Aorta (tissue), 5 donors: ENCODE results near the gene SEMA5B. TPM values are rescaled to one million over a fixed set of nuclear protein-coding genes. Genes with fewer than 3 reads are reported as not detected.

Experiments used
- ATAC-seq: fragments of 200-7000 bp; cut with Tn5 transposase; one replicate; pipeline ENCODE4 v1.9.1; 2022; ENCODE audit warnings: moderate library complexity; ENCODE audit not compliant: low FRiP score
- DNase-seq, 2 donors: peaks; one replicate each; pipeline ENCODE4 v3.0.0-alpha.2; 2020
- H3K27ac ChIP-seq, 2 donors: one replicate each; pipeline ENCODE4 v1.5.1; 2013; ENCODE audit warnings: low read length in 2 of 2, mild to moderate bottlenecking in 2 of 2, moderate library complexity in 2 of 2, control low read depth in 1 of 2, inconsistent platforms in 1 of 2, low read depth in 1 of 2
- H3K27me3 ChIP-seq, 2 donors: one replicate each; pipeline ENCODE4 v1.6.1; 2013; ENCODE audit warnings: control low read depth in 1 of 2, low read length in 1 of 2, mild to moderate bottlenecking in 1 of 2, moderate library complexity in 1 of 2; ENCODE audit not compliant: insufficient read depth in 2 of 2, control insufficient read depth in 1 of 2
- H3K36me3 ChIP-seq, 2 donors: one replicate each; pipeline ENCODE4 v1.6.1; 2013; ENCODE audit warnings: control low read depth in 1 of 2, low read length in 1 of 2, mild to moderate bottlenecking in 1 of 2; ENCODE audit not compliant: insufficient read depth in 2 of 2, control insufficient read depth in 1 of 2
- H3K4me1 ChIP-seq, 2 donors: one replicate each; pipeline ENCODE4 v1.6.1; 2013; ENCODE audit warnings: low read length in 2 of 2, control low read depth in 1 of 2, mild to moderate bottlenecking in 1 of 2, moderate library complexity in 1 of 2; ENCODE audit not compliant: insufficient read depth in 2 of 2, control insufficient read depth in 1 of 2
- H3K4me3 ChIP-seq, 2 donors: one replicate each; pipeline ENCODE4 v1.5.1; 2013; ENCODE audit warnings: low read length in 2 of 2, control low read depth in 1 of 2, mild to moderate bottlenecking in 1 of 2
- H3K9me3 ChIP-seq: one replicate; pipeline ENCODE4 v1.6.1; 2013; ENCODE audit warnings: mild to moderate bottlenecking, low read length; ENCODE audit not compliant: control insufficient read depth
- WGBS, 2 donors: extraction: QIAGEN DNeasy Blood & Tissue Kit; methylation state at CpG; one replicate each; pipeline ENCODE4 v1.1.7; 2013; 5-methylcytosine and 5-hydroxymethylcytosine counted together
- intact Hi-C, 2 donors: fragments of 100-400 bp; cut with DNase I; formaldehyde crosslinking; loops; one replicate each; pipeline versions ENCODE4 v1.14.2 to v1.15.0; 2022
- polyA plus RNA-seq, 2 donors: library from polyadenylated mRNA; stranded (reverse); fragments of 200-250 nt; gene quantifications; one replicate each; pipeline ENCODE4 v1.2.3, GENCODE V29; 2013
- total RNA-seq, 2 donors: library from RNA; stranded (reverse); fragmentation: NEBNext Ultra II Directional; extraction: Animal tissue kit (Norgen Biotek cat#: 25700); gene quantifications; one replicate each; pipeline ENCODE4 v1.2.1, GENCODE V29; 2021
- donor health status: healthy with polysubstance abuse.
- donor health status: Bipolar disorder and iron deficiency.
- donor health status: DM: no; HTN: no; CAD: no.
- donor health status: DM: no; HTN: no; CAD: no.
- donor health status: DM: yes; HTN: yes; CAD: no.

The SEMA5B gene
- total and polyA plus RNA-seq, 4 donors = under 0.01 to 4.9 (median 0.92) TPM

- peak in 1 of 2 donors; percentile 21 for DNase-seq
Observed at GRCh38 chr3:122919291-122919610, 108.3 kb downstream of the SEMA5B start.

GRCh38 chr3:122918576-122919290, 108.8 kb downstream of the SEMA5B start:
- Histone ChIP-seq H3K27me3 (no peaks in the 10 kb centered on the region), H3K27ac (no peak overlapping the region), H3K4me1 (no peaks in the 10 kb centered on the region), H3K4me3 (no peak overlapping the region), H3K36me3 (no peaks in the 10 kb centered on the region), H3K9me3 (no peaks in the 10 kb centered on the region)
- WGBS, 2 donors = 10 to 12% methylated on average over 5 of the region's 5 CpGs
- DNase-seq (peak in 1 of 2 donors; percentile 28), ATAC-seq (no peak)
- intact Hi-C loops = no loop called here

More at GRCh38 chr3:122919291-122919610, 108.3 kb downstream of the SEMA5B start:
- Histone ChIP-seq H3K27ac (no peak overlapping the region), H3K4me1 (no peaks in the 10 kb centered on the region), H3K9me3 (no peaks in the 10 kb centered on the region), H3K27me3 (no peaks in the 10 kb centered on the region), H3K36me3 (no peaks in the 10 kb centered on the region), H3K4me3 (no peak overlapping the region)
- intact Hi-C loops = no loop called here
- no peak for ATAC-seq
- WGBS, 2 donors = 60 to 67% methylated on average over 3 of the region's 3 CpGs

DNA sequence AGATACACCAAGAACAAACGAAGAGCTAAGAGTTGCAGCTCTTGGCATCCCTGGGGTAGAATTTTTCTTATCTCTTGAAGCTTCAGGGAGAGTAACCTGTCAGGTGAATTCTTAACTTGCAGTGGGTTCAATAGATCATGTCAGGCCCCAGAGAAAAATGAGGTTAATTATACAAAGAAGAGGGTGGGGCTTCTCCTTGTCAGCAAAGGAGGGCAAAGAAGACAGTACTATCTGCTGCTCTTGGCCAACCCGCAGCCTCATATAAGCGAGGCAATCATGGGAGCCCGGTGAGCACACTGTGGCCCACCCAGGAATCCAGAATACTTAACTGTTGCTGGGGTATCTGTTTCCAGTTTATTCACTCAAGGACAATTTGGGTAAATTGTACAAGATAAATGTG, 110.2 kb downstream of the SEMA5B start:
- Histone ChIP-seq H3K27me3 (no peaks in the 10 kb centered on the region), H3K27ac (no peak overlapping the region), H3K4me1 (no peaks in the 10 kb centered on the region), H3K36me3 (no peaks in the 10 kb centered on the region), H3K4me3 (no peak overlapping the region), H3K9me3 (no peaks in the 10 kb centered on the region)
- ATAC-seq (no peak), DNase-seq (peak in 1 of 2 donors; percentile 4)
- WGBS, 2 donors = 96 to 99% methylated on average over 4 of the region's 4 CpGs
- intact Hi-C loops = no loop called here

- H3K4me3 ChIP-seq = no peak overlapping the region
- no peaks in the 10 kb centered on the region for H3K36me3 ChIP-seq
- WGBS, 2 donors = 92 to 93% methylated on average over 6 of the region's 6 CpGs
- peak in 1 of 2 donors; percentile 39 for DNase-seq
- H3K4me1 ChIP-seq = no peaks in the 10 kb centered on the region
- H3K9me3 ChIP-seq = no peaks in the 10 kb centered on the region
- no peaks in the 10 kb centered on the region for H3K27me3 ChIP-seq
- no peak for ATAC-seq
- H3K27ac ChIP-seq = no peak overlapping the region
- intact Hi-C loops = no loop called here
Observed at GRCh38 chr3:122916580-122916979, 111.0 kb downstream of the SEMA5B start.

DNA sequence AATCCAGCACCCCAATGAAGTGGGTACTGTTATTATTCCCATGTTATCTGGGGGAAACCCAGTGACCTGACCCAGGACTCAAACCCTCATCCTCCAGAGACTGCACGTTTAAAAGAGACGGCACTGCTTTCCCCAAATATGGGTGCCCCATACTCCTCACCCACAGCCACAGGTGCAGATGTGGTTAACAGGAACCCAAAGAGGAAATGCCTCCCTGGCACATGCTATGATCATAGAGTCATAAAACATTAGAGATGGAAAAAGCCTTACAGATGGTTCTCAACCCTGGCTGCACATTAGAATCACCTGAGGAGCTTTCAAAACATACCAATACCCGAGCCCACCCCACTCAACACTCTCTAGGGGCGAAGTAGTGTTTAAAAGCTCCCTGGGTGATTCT, 111.5 kb downstream of the SEMA5B start:
- Histone ChIP-seq H3K4me1 (no peaks in the 10 kb centered on the region), H3K27ac (no peak overlapping the region), H3K4me3 (no peak overlapping the region), H3K36me3 (no peaks in the 10 kb centered on the region), H3K9me3 (no peaks in the 10 kb centered on the region), H3K27me3 (no peaks in the 10 kb centered on the region)
- DNase-seq (peak in 1 of 2 donors; percentile 12), ATAC-seq (no peak)
- intact Hi-C loops = no loop called here
- WGBS, 2 donors = 86 to 91% methylated on average over 4 of the region's 4 CpGs

GRCh38 chr3:122915300-122916055, 112.1 kb downstream of the SEMA5B start:
- no peaks in the 10 kb centered on the region for H3K4me1 ChIP-seq
- DNase-seq (no peak), ATAC-seq (no peak)
- WGBS, 2 donors = 89 to 90% methylated on average over 17 of the region's 17 CpGs
- no peak overlapping the region for H3K4me3 ChIP-seq
- H3K36me3 ChIP-seq = no peaks in the 10 kb centered on the region
- intact Hi-C loops = no loop called here
- H3K9me3 ChIP-seq = no peaks in the 10 kb centered on the region
- no peaks in the 10 kb centered on the region for H3K27me3 ChIP-seq
- H3K27ac ChIP-seq = no peak overlapping the region

GRCh38 chr3:122913539-122914100, 113.9 kb downstream of the SEMA5B start:
- H3K4me1 ChIP-seq = no peaks in the 10 kb centered on the region
- no peaks in the 10 kb centered on the region for H3K9me3 ChIP-seq
- intact Hi-C loops = no loop called here
- DNase-seq (no peak), ATAC-seq (no peak)
- no peak overlapping the region for H3K4me3 ChIP-seq
- no peak overlapping the region for H3K27ac ChIP-seq
- WGBS, 2 donors = 88 to 90% methylated on average over 30 to 33 of the region's 33 CpGs
- no peaks in the 10 kb centered on the region for H3K36me3 ChIP-seq
- H3K27me3 ChIP-seq = no peaks in the 10 kb centered on the region

GRCh38 chr3:122912772-122913538, 114.6 kb downstream of the SEMA5B start:
- intact Hi-C loops = no loop called here
- H3K4me3 ChIP-seq = no peak overlapping the region

More at GRCh38 chr3:122912772-122913538, 114.6 kb downstream of the SEMA5B start:
- ATAC-seq (no peak), DNase-seq (no peak)
- 79 to 82% methylated on average over 32 to 76 of the region's 76 CpGs for WGBS, 2 donors
- H3K27me3 ChIP-seq = no peaks in the 10 kb centered on the region
- H3K4me1 ChIP-seq = no peaks in the 10 kb centered on the region
- H3K27ac ChIP-seq = no peak overlapping the region
- H3K36me3 ChIP-seq = no peaks in the 10 kb centered on the region
- H3K9me3 ChIP-seq = no peaks in the 10 kb centered on the region
